Stomach (tissue), 9 donors: ENCODE results near the gene TENM3. TPM values are rescaled to one million over a fixed set of nuclear protein-coding genes. Genes with fewer than 3 reads are reported as not detected.
A peak's percentile ranks its signal among the peaks of the same experiment; 100 is the strongest.

ENCODE experiments used
- DNase-seq, 2 donors: peaks; one replicate each; pipeline versions ENCODE4 v3.0.0 to v3.0.0-alpha.2; 2013 to 2019
- H3K27ac ChIP-seq, 5 donors: fragments of 200-600 bp in 4 of 5; sonication (generic) in 4 of 5; one replicate each; pipeline ENCODE4 v1.5.1; 2013 to 2019; ENCODE audit warnings: mild to moderate bottlenecking in 1 of 5, moderate library complexity in 1 of 5
- H3K27me3 ChIP-seq, 3 donors: fragments of 200-600 bp; sonication (generic); one replicate each; pipeline ENCODE4 v1.5.1; 2017 to 2019; ENCODE audit warnings: mixed run types in 1 of 3
- H3K36me3 ChIP-seq, 4 donors: fragments of 200-600 bp; sonication (generic); 1 replicate in 3 of 4; 2 replicates in 1 of 4; pipeline ENCODE4 v1.5.1; 2016 to 2019
- H3K4me1 ChIP-seq, 4 donors: fragments of 200-600 bp; sonication (generic); one replicate each; pipeline ENCODE4 v1.5.1; 2016 to 2019
- H3K4me3 ChIP-seq, 4 donors: fragments of 200-600 bp; sonication (generic) in 3 of 4; one replicate each; pipeline ENCODE4 v1.5.1; 2016 to 2019; ENCODE audit warnings: mild to moderate bottlenecking in 1 of 4
- H3K9me3 ChIP-seq, 4 donors: fragments of 200-600 bp; sonication (generic); one replicate each; pipeline ENCODE4 v1.5.1; 2016 to 2019
- CTCF ChIP-seq, 7 experiments: fragments of 450-650 bp in 4 of 7; fragments of 200-600 bp in 3 of 7; sonication (generic) in 3 of 7; IDR thresholded peaks; one replicate each; pipeline ENCODE4 v1.5.1; 2016 to 2019; ENCODE audit warnings: antibody characterized with exemption in 7 of 7, control low read depth in 2 of 7, mild to moderate bottlenecking in 1 of 7
- EP300 ChIP-seq: sonication (generic); formaldehyde crosslinking; IDR thresholded peaks from one replicate; pipeline ENCODE4 v1.6.1; 2017; ENCODE audit warnings: antibody characterized with exemption
- POLR2A ChIP-seq, 4 donors: fragments of 450-650 bp; IDR thresholded peaks; one replicate each; pipeline ENCODE4 v1.6.1; 2016; ENCODE audit warnings: antibody characterized with exemption in 4 of 4, control low read depth in 2 of 4, mild to moderate bottlenecking in 1 of 4, moderate library complexity in 1 of 4
- POLR2AphosphoS5 ChIP-seq, 3 donors: sonication (generic); formaldehyde crosslinking; IDR thresholded peaks; one replicate each; pipeline ENCODE4 v1.6.1; 2016; ENCODE audit warnings: antibody characterized with exemption in 3 of 3
- WGBS, 5 donors: extraction: QIAGEN DNeasy Blood & Tissue Kit in 3 of 5; methylation state at CpG; one replicate each; pipeline versions ENCODE4 v1.1.5 to v1.1.7; 2013 to 2018; 5-methylcytosine and 5-hydroxymethylcytosine counted together
- intact Hi-C: fragments of 100-400 bp; cut with DNase I; formaldehyde crosslinking; loops from one replicate; pipeline ENCODE4 v1.15.1; 2023; ENCODE audit warnings: low total_unique reads
- polyA plus RNA-seq, 3 donors: library from polyadenylated mRNA; stranded (reverse); fragments of 200-250 nt; gene quantifications; one replicate each; pipeline ENCODE4 v1.2.3, GENCODE V29; 2013
- total RNA-seq, 5 donors: library from RNA; depleted of rRNA; stranded (reverse); fragments of >200 nt; gene quantifications; one replicate each; pipeline versions ENCODE4 v1.1.0 to v1.2.3, GENCODE V29; 2014 to 2016
- donor health status: healthy with polysubstance abuse.
- donor health status: Bipolar disorder and iron deficiency.
- donor health status: healthy.

Gene TENM3
- total and polyA plus RNA-seq, 8 donors: under 0.01 to 8.3 (median 0.44) TPM

- peak in 1 of 2 donors; percentile 45 for DNase-seq
- no peaks in the 10 kb centered on the region for H3K4me1 ChIP-seq
- H3K36me3 ChIP-seq: no peaks in the 10 kb centered on the region
- TF ChIP-seq EP300 (no peak), CTCF (IDR thresholded peaks at IDR 0.05) (no peak), POLR2A (IDR thresholded peaks at IDR 0.05) (no peak), POLR2AphosphoS5 (IDR thresholded peaks at IDR 0.05) (no peak)
- intact Hi-C loops: no loop called here
- H3K27me3 ChIP-seq: no peaks in the 10 kb centered on the region
- H3K9me3 ChIP-seq: no peaks in the 10 kb centered on the region
- WGBS, 5 donors: 52 to 72% (median 68%) methylated on average over 6 of the region's 6 CpGs
- no peak overlapping the region for H3K27ac ChIP-seq
- no peak overlapping the region for H3K4me3 ChIP-seq
Observed at GRCh38 chr4:182627996-182628395, 384.8 kb downstream of the TENM3 start.

GRCh38 chr4:182628544-182628943 is 385.3 kb downstream of the TENM3 start:
- intact Hi-C loops: no loop called here
- no peaks in the 10 kb centered on the region for H3K9me3 ChIP-seq
- 66 to 75% (median 72%) methylated on average over 6 of the region's 6 CpGs for WGBS, 5 donors
- H3K27me3 ChIP-seq: no peaks in the 10 kb centered on the region
- H3K36me3 ChIP-seq: no peaks in the 10 kb centered on the region
- TF ChIP-seq EP300 (no peak), POLR2AphosphoS5 (IDR thresholded peaks at IDR 0.05) (no peak), CTCF (IDR thresholded peaks at IDR 0.05) (no peak), POLR2A (IDR thresholded peaks at IDR 0.05) (no peak)
- no peak overlapping the region for H3K27ac ChIP-seq
- DNase-seq: peak in 1 of 2 donors; percentile 24
- no peak overlapping the region for H3K4me3 ChIP-seq
- H3K4me1 ChIP-seq: no peaks in the 10 kb centered on the region

- Histone ChIP-seq H3K4me1 (no peaks in the 10 kb centered on the region), H3K36me3 (no peaks in the 10 kb centered on the region), H3K9me3 (no peaks in the 10 kb centered on the region), H3K27me3 (no peaks in the 10 kb centered on the region), H3K4me3 (no peak overlapping the region), H3K27ac (no peak overlapping the region)
- 88 to 92% (median 91%) methylated on average over 3 of the region's 3 CpGs for WGBS, 5 donors
- TF ChIP-seq POLR2AphosphoS5 (IDR thresholded peaks at IDR 0.05) (no peak), EP300 (no peak), POLR2A (IDR thresholded peaks at IDR 0.05) (no peak), CTCF (IDR thresholded peaks at IDR 0.05) (no peak)
- intact Hi-C loops: no loop called here
- no peak for DNase-seq
Observed at GRCh38 chr4:182629096-182629495, 385.9 kb downstream of the TENM3 start.

- Histone ChIP-seq H3K4me3 (no peak overlapping the region), H3K27me3 (no peaks in the 10 kb centered on the region), H3K36me3 (no peaks in the 10 kb centered on the region), H3K4me1 (no peaks in the 10 kb centered on the region), H3K9me3 (peaks cover 0 to 5% (median 2%) of the 10 kb centered on the region in 4 donors), H3K27ac (no peak overlapping the region)
- 43 to 68% (median 48%) methylated on average over 3 of the region's 3 CpGs for WGBS, 5 donors
- intact Hi-C loops: no loop called here
- no peak for DNase-seq
- TF ChIP-seq EP300 (no peak), POLR2A (IDR thresholded peaks at IDR 0.05) (no peak), CTCF (IDR thresholded peaks at IDR 0.05) (no peak)
Observed at GRCh38 chr4:182640491-182640890, 397.3 kb downstream of the TENM3 start.
